GM23338 (cell line): ENCODE results near the gene RAB3IL1. TPM values are rescaled to one million over a fixed set of nuclear protein-coding genes. Genes with fewer than 3 reads are reported as not detected.
A peak's percentile ranks its signal among the peaks of the same experiment; 100 is the strongest.

Source experiments
- ATAC-seq: fragments of 200-7000 bp; cut with Tn5 transposase; 3 replicates; pipeline ENCODE4 v1.9.1; 2020
- DNase-seq: peaks from one replicate; pipeline ENCODE4 v3.0.0-alpha.2; 2015; ENCODE audit warnings: low spot score
- H2AFZ ChIP-seq: fragments of 200-600 bp; sonication (generic); 2 replicates; pipeline ENCODE4 v1.8.0; 2016; ENCODE audit warnings: antibody characterized with exemption, mild to moderate bottlenecking, moderate library complexity
- H3F3A ChIP-seq: fragments of 200-600 bp; sonication (generic); replicated peaks from 2 replicates; pipeline ENCODE4 v1.8.0; 2017; ENCODE audit warnings: antibody characterized with exemption, mixed run types, low read depth
- H3K27ac ChIP-seq: fragments of 200-600 bp; sonication (generic); 2 replicates; pipeline ENCODE4 v1.6.1; 2016; ENCODE audit warnings: low read depth
- H3K27me3 ChIP-seq: fragments of 200-600 bp; sonication (generic); 2 replicates; pipeline ENCODE4 v1.8.0; 2016; ENCODE audit warnings: mild to moderate bottlenecking, mixed run types, moderate library complexity; ENCODE audit not compliant: insufficient read depth
- H3K36me3 ChIP-seq: fragments of 200-600 bp; sonication (generic); 2 replicates; pipeline ENCODE4 v1.8.0; 2016; ENCODE audit warnings: mild to moderate bottlenecking; ENCODE audit not compliant: insufficient read depth
- H3K4me1 ChIP-seq: fragments of 200-600 bp; sonication (generic); 2 replicates; pipeline ENCODE4 v1.8.0; 2016; ENCODE audit warnings: mild to moderate bottlenecking, moderate library complexity; ENCODE audit not compliant: insufficient read depth
- H3K4me2 ChIP-seq: fragments of 200-600 bp; sonication (generic); 2 replicates; pipeline ENCODE4 v1.7.1; 2017; ENCODE audit warnings: mixed run types
- H3K4me3 ChIP-seq: fragments of 200-600 bp; sonication (generic); 2 replicates; pipeline ENCODE4 v1.6.1; 2016; ENCODE audit warnings: mixed run types
- H3K79me2 ChIP-seq: fragments of 200-600 bp; sonication (generic); replicated peaks from 2 replicates; pipeline ENCODE4 v1.8.0; 2017; ENCODE audit warnings: mild to moderate bottlenecking; ENCODE audit not compliant: insufficient read depth
- H3K9me2 ChIP-seq: fragments of 200-600 bp; sonication (generic); 2 replicates; pipeline ENCODE4 v1.8.0; 2017; ENCODE audit not compliant: insufficient read depth
- H4K20me1 ChIP-seq: fragments of 200-600 bp; sonication (generic); replicated peaks from 2 replicates; pipeline ENCODE4 v1.8.0; 2017; ENCODE audit warnings: mild to moderate bottlenecking; ENCODE audit not compliant: insufficient read depth
- H3K27ac Mint-ChIP-seq: 2 replicates; pipeline ENCODE4 v1.8.0; 2020; ENCODE audit warnings: inconsistent platforms, mild to moderate bottlenecking, moderate library complexity, mixed read lengths
- H3K27me3 Mint-ChIP-seq: 3 replicates; pipeline ENCODE4 v1.8.0; 2022; ENCODE audit warnings: low read depth, mild to moderate bottlenecking, moderate library complexity, mixed read lengths, inconsistent platforms; ENCODE audit not compliant: insufficient read depth, poor library complexity
- H3K36me3 Mint-ChIP-seq: 3 replicates; pipeline ENCODE4 v1.8.0; 2021; ENCODE audit warnings: low read depth, mild to moderate bottlenecking, inconsistent platforms, moderate library complexity, mixed read lengths
- H3K4me1 Mint-ChIP-seq: 3 replicates; pipeline ENCODE4 v1.8.0; 2020; ENCODE audit warnings: mild to moderate bottlenecking, inconsistent platforms, mixed read lengths
- H3K4me3 Mint-ChIP-seq: 3 replicates; pipeline ENCODE4 v1.8.0; 2021; ENCODE audit warnings: moderate library complexity, mild to moderate bottlenecking, inconsistent platforms, mixed read lengths
- H3K9me3 Mint-ChIP-seq: 3 replicates; pipeline ENCODE4 v1.8.0; 2020; ENCODE audit warnings: moderate library complexity, mild to moderate bottlenecking, inconsistent platforms, mixed read lengths
- EZH2 ChIP-seq: fragments of 200-600 bp; sonication (generic); IDR thresholded peaks from one replicate; pipeline ENCODE4 v1.8.0; 2017; ENCODE audit warnings: antibody characterized with exemption, mild to moderate bottlenecking, low read depth; ENCODE audit not compliant: unreplicated experiment
- EZH2phosphoT487 ChIP-seq: fragments of 200-600 bp; sonication (generic); IDR thresholded peaks from one replicate; pipeline ENCODE4 v1.8.1; 2018; ENCODE audit warnings: antibody characterized with exemption; ENCODE audit not compliant: unreplicated experiment
- JUNB ChIP-seq: IDR thresholded peaks from one replicate; pipeline ENCODE4 v1.6.1; 2016; ENCODE audit warnings: antibody characterized with exemption; ENCODE audit not compliant: unreplicated experiment
- NANOG ChIP-seq: IDR thresholded peaks from 2 replicates; pipeline ENCODE4 v1.6.1; 2016; ENCODE audit warnings: antibody characterized with exemption, borderline replicate concordance
- ZNF114 ChIP-seq: fragments of 250-450 bp; sonication (Bioruptor Pico); IDR thresholded peaks from 2 replicates; pipeline ENCODE4 v1.5.0; 2020; ENCODE audit warnings: mild to moderate bottlenecking, moderate library complexity
- ZNF331 ChIP-seq: fragments of 250-450 bp; sonication (Bioruptor Pico); IDR thresholded peaks from 2 replicates; pipeline ENCODE4 v1.5.0; 2020; ENCODE audit warnings: low read depth, mild to moderate bottlenecking, moderate library complexity
- polyA plus RNA-seq: library from polyadenylated mRNA; unstranded; fragments of >200 nt; fragmentation: Nextera tagmentation; extraction: Ambion mirVana; gene quantifications from 2 replicates; pipeline ENCODE4 v1.2.1, GENCODE V29; 2016
- total RNA-seq: library from RNA; depleted of rRNA; stranded (reverse); fragments of >200 nt; shearing (Covaris generic); gene quantifications from 2 replicates; pipeline ENCODE4 v1.2.3, GENCODE V29; 2014
- TF ChIP-seq, protein P1 (sequence below): IDR thresholded peaks from 2 replicates; pipeline ENCODE4 v1.6.1; 2016; ENCODE audit warnings: antibody characterized with exemption
- TF ChIP-seq, protein P2 (sequence below): IDR thresholded peaks from one replicate; pipeline ENCODE4 v1.6.1; 2018; ENCODE audit warnings: antibody characterized with exemption; ENCODE audit not compliant: unreplicated experiment

The RAB3IL1 gene
- total and polyA plus RNA-seq, 2 experiments from 2014 or later, result 2.7 to 3.4 TPM

DNA sequence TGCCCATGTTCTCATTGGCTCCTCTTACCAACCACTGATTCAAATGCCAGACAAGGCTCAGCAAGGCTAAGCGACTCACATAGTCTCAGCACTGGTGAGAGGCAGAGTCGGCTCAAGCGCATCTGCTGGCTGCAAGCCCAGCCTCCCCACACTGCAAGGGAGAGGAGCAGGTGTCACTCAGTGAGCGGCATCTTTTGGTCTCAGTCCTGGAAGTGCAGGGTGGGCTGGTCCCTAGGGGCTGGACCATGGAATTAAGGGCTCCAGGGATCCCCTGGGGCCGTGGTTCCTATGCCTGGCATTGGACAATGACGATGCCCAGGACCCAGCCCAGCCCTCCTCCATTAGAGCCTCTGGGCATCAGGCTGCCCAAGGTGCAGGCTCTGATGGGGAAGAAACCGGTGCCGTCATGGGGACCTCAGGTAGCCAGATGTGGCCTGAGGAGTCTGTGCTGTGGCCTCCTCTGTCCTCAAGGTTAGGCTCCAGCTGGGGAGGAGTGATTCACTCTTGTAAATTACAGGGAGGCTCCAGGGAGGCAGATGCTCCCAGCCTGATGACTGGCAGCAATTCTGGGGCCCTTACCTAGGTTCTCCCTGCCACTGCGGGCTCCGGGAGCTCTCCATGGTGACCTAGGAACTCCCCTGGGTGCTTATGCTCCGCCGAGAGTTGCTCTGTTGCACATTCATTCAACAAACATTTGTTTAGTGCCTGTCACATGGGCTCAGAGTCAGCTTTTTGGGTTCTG lies 61.3 kb downstream of the RAB3IL1 start:
- Histone ChIP-seq H3K27ac (no peak overlapping the region), H3K9me2 (no peaks in the 10 kb centered on the region), H3K4me1 (no peaks in the 10 kb centered on the region), H2AFZ (no peak overlapping the region), H3F3A (peaks cover 15% of the 10 kb centered on the region; the same call in 1 of the 2 replicates), H3K4me2 (no peak overlapping the region), H4K20me1 (peaks cover 17% of the 10 kb centered on the region), H3K4me3 (no peak overlapping the region), H3K36me3 (peaks cover 56% of the 10 kb centered on the region), H3K79me2 (peaks cover 8% of the 10 kb centered on the region; the same call in 1 of the 2 replicates), H3K27me3 (no peaks in the 10 kb centered on the region)
- Mint-ChIP-seq H3K36me3 (peaks cover 84% of the 10 kb centered on the region), H3K4me1 (no peaks in the 10 kb centered on the region), H3K27ac (peak overlapping the region; percentile 35; the same call in 1 of the 2 replicates), H3K9me3 (no peaks in the 10 kb centered on the region), H3K4me3 (no peak overlapping the region), H3K27me3 (peaks cover 4% of the 10 kb centered on the region)
- TF ChIP-seq, protein P1, sequence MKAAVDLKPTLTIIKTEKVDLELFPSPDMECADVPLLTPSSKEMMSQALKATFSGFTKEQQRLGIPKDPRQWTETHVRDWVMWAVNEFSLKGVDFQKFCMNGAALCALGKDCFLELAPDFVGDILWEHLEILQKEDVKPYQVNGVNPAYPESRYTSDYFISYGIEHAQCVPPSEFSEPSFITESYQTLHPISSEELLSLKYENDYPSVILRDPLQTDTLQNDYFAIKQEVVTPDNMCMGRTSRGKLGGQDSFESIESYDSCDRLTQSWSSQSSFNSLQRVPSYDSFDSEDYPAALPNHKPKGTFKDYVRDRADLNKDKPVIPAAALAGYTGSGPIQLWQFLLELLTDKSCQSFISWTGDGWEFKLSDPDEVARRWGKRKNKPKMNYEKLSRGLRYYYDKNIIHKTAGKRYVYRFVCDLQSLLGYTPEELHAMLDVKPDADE, result no peak
- no peak for TF ChIP-seq EZH2phosphoT487
- TF ChIP-seq JUNB, result no peak
- TF ChIP-seq, protein P2, sequence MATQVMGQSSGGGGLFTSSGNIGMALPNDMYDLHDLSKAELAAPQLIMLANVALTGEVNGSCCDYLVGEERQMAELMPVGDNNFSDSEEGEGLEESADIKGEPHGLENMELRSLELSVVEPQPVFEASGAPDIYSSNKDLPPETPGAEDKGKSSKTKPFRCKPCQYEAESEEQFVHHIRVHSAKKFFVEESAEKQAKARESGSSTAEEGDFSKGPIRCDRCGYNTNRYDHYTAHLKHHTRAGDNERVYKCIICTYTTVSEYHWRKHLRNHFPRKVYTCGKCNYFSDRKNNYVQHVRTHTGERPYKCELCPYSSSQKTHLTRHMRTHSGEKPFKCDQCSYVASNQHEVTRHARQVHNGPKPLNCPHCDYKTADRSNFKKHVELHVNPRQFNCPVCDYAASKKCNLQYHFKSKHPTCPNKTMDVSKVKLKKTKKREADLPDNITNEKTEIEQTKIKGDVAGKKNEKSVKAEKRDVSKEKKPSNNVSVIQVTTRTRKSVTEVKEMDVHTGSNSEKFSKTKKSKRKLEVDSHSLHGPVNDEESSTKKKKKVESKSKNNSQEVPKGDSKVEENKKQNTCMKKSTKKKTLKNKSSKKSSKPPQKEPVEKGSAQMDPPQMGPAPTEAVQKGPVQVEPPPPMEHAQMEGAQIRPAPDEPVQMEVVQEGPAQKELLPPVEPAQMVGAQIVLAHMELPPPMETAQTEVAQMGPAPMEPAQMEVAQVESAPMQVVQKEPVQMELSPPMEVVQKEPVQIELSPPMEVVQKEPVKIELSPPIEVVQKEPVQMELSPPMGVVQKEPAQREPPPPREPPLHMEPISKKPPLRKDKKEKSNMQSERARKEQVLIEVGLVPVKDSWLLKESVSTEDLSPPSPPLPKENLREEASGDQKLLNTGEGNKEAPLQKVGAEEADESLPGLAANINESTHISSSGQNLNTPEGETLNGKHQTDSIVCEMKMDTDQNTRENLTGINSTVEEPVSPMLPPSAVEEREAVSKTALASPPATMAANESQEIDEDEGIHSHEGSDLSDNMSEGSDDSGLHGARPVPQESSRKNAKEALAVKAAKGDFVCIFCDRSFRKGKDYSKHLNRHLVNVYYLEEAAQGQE, result no peak
- no peak for TF ChIP-seq ZNF114
- TF ChIP-seq NANOG, result no peak
- TF ChIP-seq EZH2, result no peak
- TF ChIP-seq ZNF331 (CRISPR knock-in tag), result no peak
- DNase-seq (no peak), ATAC-seq (no peak)

DNA sequence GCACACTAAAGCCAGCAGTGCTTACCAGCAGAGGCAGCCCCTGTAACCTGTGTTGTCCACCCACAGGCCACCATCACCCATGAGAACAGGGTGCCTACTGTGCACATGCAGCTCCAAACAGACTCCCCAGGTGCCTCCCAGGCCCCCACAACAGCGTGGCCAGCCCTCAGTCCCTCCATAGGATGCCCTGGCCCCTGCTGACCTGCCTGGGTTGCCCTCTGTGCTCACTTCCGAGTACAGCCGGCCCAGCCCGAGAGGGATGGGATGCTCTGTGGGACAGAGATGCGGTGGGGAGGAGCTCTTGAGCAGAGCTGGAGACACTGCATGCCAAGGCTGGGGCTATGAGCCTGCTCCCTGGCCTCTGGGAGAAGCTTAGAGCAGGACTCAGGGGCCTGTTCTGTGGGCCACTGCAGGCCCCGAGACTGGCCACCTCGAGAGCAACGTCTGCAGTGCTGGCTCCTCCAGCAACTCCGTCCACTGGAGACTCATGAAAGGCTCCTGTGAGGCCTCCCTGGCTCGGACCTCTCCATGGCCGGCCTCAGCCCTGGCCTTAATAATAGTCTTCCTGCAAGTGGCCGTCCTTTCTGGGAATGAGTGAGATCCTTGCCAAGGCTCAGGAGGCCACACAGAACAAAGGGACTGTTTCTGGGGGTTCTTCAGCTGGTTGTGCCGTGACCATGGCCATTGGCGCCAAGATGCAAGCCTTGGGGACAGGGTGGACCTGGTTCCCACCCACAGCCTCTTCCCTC lies 62.2 kb downstream of the RAB3IL1 start:
- ATAC-seq (no peak), DNase-seq (no peak)
- Histone ChIP-seq H3K9me2 (no peaks in the 10 kb centered on the region), H3F3A (peaks cover 18% of the 10 kb centered on the region; the same call in 1 of the 2 replicates), H3K27ac (no peak overlapping the region), H3K27me3 (no peaks in the 10 kb centered on the region), H4K20me1 (peaks cover 15% of the 10 kb centered on the region), H3K36me3 (peaks cover 59% of the 10 kb centered on the region), H2AFZ (no peak overlapping the region), H3K4me1 (no peaks in the 10 kb centered on the region), H3K4me3 (no peak overlapping the region), H3K79me2 (peaks cover 11% of the 10 kb centered on the region; the same call in 1 of the 2 replicates), H3K4me2 (no peak overlapping the region)
- Mint-ChIP-seq H3K27ac (0 out of 2 replicates have a peak overlapping the region, but pooled peaks have one; percentile 35), H3K4me3 (no peak overlapping the region), H3K36me3 (peaks cover 84% of the 10 kb centered on the region), H3K4me1 (no peaks in the 10 kb centered on the region), H3K27me3 (peaks cover 6% of the 10 kb centered on the region), H3K9me3 (no peaks in the 10 kb centered on the region)
- TF ChIP-seq, protein P2, result no peak
- TF ChIP-seq EZH2 (no peak), ZNF114 (no peak), EZH2phosphoT487 (no peak)
- TF ChIP-seq, protein P1, result no peak
